ENCODE results near the gene PLP2. TPM values are rescaled to one million over a fixed set of nuclear protein-coding genes. Genes with fewer than 3 reads are reported as not detected.
"Not testable (repeated sequence)": the region's sequence is repeated elsewhere in the genome, so short reads cannot be mapped to it uniquely, and the experiment has no call there.

Gene PLP2
- total and polyA plus RNA-seq, 2 of the 13 experiments (the other 11 are each of a cell fraction or from before 2014, with no cell fraction given): 0.40 to 3.6 TPM

- CTCF ChIA-PET (ENCODE audit: low intra/inter-chr PET ratio, low total read pairs); in situ Hi-C loops (cut with HindIII; ENCODE audit: extremely low pct_ligation_motif_present, low pct_unique_long_range_greater_than_20kb); intact Hi-C loops (cut with micrococcal nuclease; ENCODE audit: unreplicated experiment); H4K20me1 ChIP-seq (ENCODE audit: insufficient read depth, low read length); H3K9ac ChIP-seq (ENCODE audit: insufficient read depth, low read depth, low read length); H3K4me3 ChIP-seq (replicated peaks in 1 of 3; ENCODE audit: insufficient read depth in 1 of 3, low read depth in 2 of 3, low read length in 3 of 3); H2AFZ ChIP-seq (ENCODE audit: low read length); H3K27ac ChIP-seq (ENCODE audit: extremely low read length, insufficient read depth, low read length); H3K4me2 ChIP-seq (ENCODE audit: low read depth, low read length); POLR2A ChIA-PET; FAIRE-seq; DNase-seq (ENCODE audit: low spot score); H3K79me2 ChIP-seq (ENCODE audit: insufficient read depth, low read length); H3K9me3 ChIP-seq (ENCODE audit: low read length); H3K36me3 ChIP-seq (replicated peaks in 1 of 2; ENCODE audit: control insufficient read depth in 1 of 2, insufficient read depth in 2 of 2, low read length in 2 of 2); ATAC-seq; H3K4me1 ChIP-seq (ENCODE audit: insufficient read depth, low read length); H3K27me3 ChIP-seq (ENCODE audit: control insufficient read depth in 1 of 2, insufficient read depth in 2 of 2, low read length in 2 of 2); BruUV-seq (replicated peaks): not testable (repeated sequence)
- peak; percentile 95 for TF ChIP-seq ZNF770 (CRISPR knock-in tag; IDR thresholded peaks at IDR 0.05)
- peak; percentile 30; the same call in 1 of the 2 replicates for TF ChIP-seq ZMYM3 (CRISPR knock-in tag; IDR thresholded peaks at IDR 0.05)
- WGBS (ENCODE audit: low lambda C conversion rate): 3% methylated on average over 4 of the region's 13 CpGs
These were observed 43.9 kb upstream of the PLP2 start for GRCh38 chrX:49127742-49128258.

DNA sequence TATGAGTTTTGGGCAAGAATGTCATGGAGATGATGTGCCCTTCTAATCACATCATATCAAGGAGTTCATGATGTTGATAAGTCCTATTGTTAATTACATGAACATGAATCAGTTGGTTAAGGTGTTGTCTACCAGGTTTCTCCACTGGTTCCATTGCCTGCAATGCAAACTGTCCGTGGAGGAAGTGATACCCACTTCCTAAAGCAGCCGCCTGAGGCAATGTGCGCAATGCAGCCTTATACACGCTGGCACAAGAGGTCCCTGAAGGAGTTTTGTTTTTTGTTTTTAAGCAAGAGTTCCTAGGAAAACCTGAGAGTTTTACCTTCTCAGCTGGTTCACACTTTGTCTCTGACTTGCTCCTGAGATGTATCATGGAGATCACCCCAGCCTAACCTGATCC, 42.3 kb upstream of the PLP2 start:
- intact Hi-C loops (cut with micrococcal nuclease; ENCODE audit: unreplicated experiment) (no loop called here), in situ Hi-C loops (cut with HindIII; ENCODE audit: extremely low pct_ligation_motif_present, low pct_unique_long_range_greater_than_20kb) (no loop called here)
- Histone ChIP-seq H3K4me3 (replicated peaks in 1 of 3; ENCODE audit: insufficient read depth in 1 of 3, low read depth in 2 of 3, low read length in 3 of 3) (no peak overlapping the region), H3K27me3 (ENCODE audit: control insufficient read depth in 1 of 2, insufficient read depth in 2 of 2, low read length in 2 of 2) (no peaks in the 10 kb centered on the region), H2AFZ (ENCODE audit: low read length) (no peak overlapping the region), H4K20me1 (ENCODE audit: insufficient read depth, low read length) (no peaks in the 10 kb centered on the region), H3K9ac (ENCODE audit: insufficient read depth, low read depth, low read length) (no peak overlapping the region), H3K79me2 (ENCODE audit: insufficient read depth, low read length) (no peaks in the 10 kb centered on the region), H3K4me2 (ENCODE audit: low read depth, low read length) (no peak overlapping the region), H3K9me3 (ENCODE audit: low read length) (no peaks in the 10 kb centered on the region), H3K36me3 (replicated peaks in 1 of 2; ENCODE audit: control insufficient read depth in 1 of 2, insufficient read depth in 2 of 2, low read length in 2 of 2) (no peaks in the 10 kb centered on the region), H3K4me1 (ENCODE audit: insufficient read depth, low read length) (no peaks in the 10 kb centered on the region), H3K27ac (ENCODE audit: extremely low read length, insufficient read depth, low read length) (no peak overlapping the region)
- CTCF ChIA-PET (ENCODE audit: low intra/inter-chr PET ratio, low total read pairs): no interaction called here
- POLR2A ChIA-PET: no interaction called here
- DNase-seq (ENCODE audit: low spot score): no peak
- TF ChIP-seq ATM (IDR thresholded peaks at IDR 0.05; ENCODE audit: borderline replicate concordance): no peak
- TF ChIP-seq ZNF841 (CRISPR knock-in tag; IDR thresholded peaks at IDR 0.05; ENCODE audit: borderline replicate concordance): no peak
- TF ChIP-seq, protein P1, sequence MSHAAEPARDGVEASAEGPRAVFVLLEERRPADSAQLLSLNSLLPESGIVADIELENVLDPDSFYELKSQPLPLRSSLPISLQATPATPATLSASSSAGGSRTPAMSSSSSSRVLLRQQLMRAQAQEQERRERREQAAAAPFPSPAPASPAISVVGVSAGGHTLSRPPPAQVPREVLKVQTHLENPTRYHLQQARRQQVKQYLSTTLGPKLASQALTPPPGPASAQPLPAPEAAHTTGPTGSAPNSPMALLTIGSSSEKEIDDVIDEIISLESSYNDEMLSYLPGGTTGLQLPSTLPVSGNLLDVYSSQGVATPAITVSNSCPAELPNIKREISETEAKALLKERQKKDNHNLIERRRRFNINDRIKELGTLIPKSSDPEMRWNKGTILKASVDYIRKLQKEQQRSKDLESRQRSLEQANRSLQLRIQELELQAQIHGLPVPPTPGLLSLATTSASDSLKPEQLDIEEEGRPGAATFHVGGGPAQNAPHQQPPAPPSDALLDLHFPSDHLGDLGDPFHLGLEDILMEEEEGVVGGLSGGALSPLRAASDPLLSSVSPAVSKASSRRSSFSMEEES (CRISPR knock-in tag; IDR thresholded peaks at IDR 0.05): no peak
- TF ChIP-seq FOSL2 (CRISPR knock-in tag; IDR thresholded peaks at IDR 0.05): no peak
- BruUV-seq (replicated peaks): no TSS peak
- no peak for FAIRE-seq
- ATAC-seq: no peak
- no CpG with 5 or more reads among the region's 4 CpGs for WGBS (ENCODE audit: low lambda C conversion rate)

GRCh38 chrX:49132275-49132674, 39.4 kb upstream of the PLP2 start:
- H3K4me1 ChIP-seq (ENCODE audit: insufficient read depth, low read length); H3K27ac ChIP-seq (ENCODE audit: extremely low read length, insufficient read depth, low read length); H2AFZ ChIP-seq (ENCODE audit: low read length); DNase-seq (ENCODE audit: low spot score); ATAC-seq; H3K4me3 ChIP-seq (replicated peaks in 1 of 3; ENCODE audit: insufficient read depth in 1 of 3, low read depth in 2 of 3, low read length in 3 of 3); FAIRE-seq; CTCF ChIA-PET (ENCODE audit: low intra/inter-chr PET ratio, low total read pairs); POLR2A ChIA-PET; intact Hi-C loops (cut with micrococcal nuclease; ENCODE audit: unreplicated experiment); H3K36me3 ChIP-seq (replicated peaks in 1 of 2; ENCODE audit: control insufficient read depth in 1 of 2, insufficient read depth in 2 of 2, low read length in 2 of 2); BruUV-seq (replicated peaks); H3K79me2 ChIP-seq (ENCODE audit: insufficient read depth, low read length); in situ Hi-C loops (cut with HindIII; ENCODE audit: extremely low pct_ligation_motif_present, low pct_unique_long_range_greater_than_20kb); H3K9ac ChIP-seq (ENCODE audit: insufficient read depth, low read depth, low read length); H3K4me2 ChIP-seq (ENCODE audit: low read depth, low read length); H3K9me3 ChIP-seq (ENCODE audit: low read length); H3K27me3 ChIP-seq (ENCODE audit: control insufficient read depth in 1 of 2, insufficient read depth in 2 of 2, low read length in 2 of 2); H4K20me1 ChIP-seq (ENCODE audit: insufficient read depth, low read length): not testable (repeated sequence)
- WGBS (ENCODE audit: low lambda C conversion rate): 79% methylated on average over 7 of the region's 7 CpGs
